Liver (tissue), 9 donors: ENCODE results near the gene INPP5E. TPM values are rescaled to one million over a fixed set of nuclear protein-coding genes. Genes with fewer than 3 reads are reported as not detected.

ENCODE experiments used
- DNase-seq: peaks from one replicate; pipeline ENCODE4 v3.0.0-alpha.2; 2017; ENCODE audit warnings: low spot score
- H3K27ac ChIP-seq, 2 donors: one replicate each; pipeline ENCODE4 v1.7.0; 2013; ENCODE audit warnings: inconsistent platforms in 2 of 2, low read length in 2 of 2, control low read depth in 1 of 2, low read depth in 1 of 2, mild to moderate bottlenecking in 1 of 2
- H3K27me3 ChIP-seq, 4 donors: one replicate each; pipeline versions ENCODE4 v1.6.1 to v1.7.0; 2013; ENCODE audit warnings: low read length in 3 of 4, inconsistent platforms in 1 of 4, mild to moderate bottlenecking in 1 of 4, moderate library complexity in 1 of 4; ENCODE audit not compliant: control insufficient read depth in 4 of 4, insufficient read depth in 4 of 4
- H3K36me3 ChIP-seq, 4 donors: one replicate each; pipeline versions ENCODE4 v1.6.1 to v1.7.0; 2013; ENCODE audit warnings: low read length in 3 of 4, mild to moderate bottlenecking in 3 of 4, low read depth in 1 of 4, moderate library complexity in 1 of 4; ENCODE audit not compliant: control insufficient read depth in 4 of 4, insufficient read depth in 3 of 4
- H3K4me1 ChIP-seq, 4 donors: one replicate each; pipeline versions ENCODE4 v1.6.1 to v1.7.0; 2013; ENCODE audit warnings: low read length in 3 of 4, mild to moderate bottlenecking in 3 of 4, moderate library complexity in 1 of 4; ENCODE audit not compliant: control insufficient read depth in 4 of 4, insufficient read depth in 4 of 4
- H3K4me3 ChIP-seq, 3 donors: one replicate each; pipeline versions ENCODE4 v1.6.1 to v1.7.0; 2013; ENCODE audit warnings: low read length in 3 of 3, control low read depth in 1 of 3, low read depth in 1 of 3, mild to moderate bottlenecking in 1 of 3
- H3K9ac ChIP-seq, 2 donors: one replicate each; pipeline ENCODE4 v1.7.0; 2013; ENCODE audit warnings: low read length in 2 of 2, mild to moderate bottlenecking in 2 of 2, moderate library complexity in 2 of 2, control low read depth in 1 of 2, low read depth in 1 of 2
- H3K9me3 ChIP-seq, 4 donors: one replicate each; pipeline versions ENCODE4 v1.6.1 to v1.7.0; 2013; ENCODE audit warnings: low read length in 3 of 4; ENCODE audit not compliant: control insufficient read depth in 4 of 4
- EGR1 ChIP-seq, 2 donors: IDR thresholded peaks; 2 replicates each; pipeline ENCODE4 v1.6.1; 2016 to 2018; ENCODE audit warnings: antibody characterized with exemption in 2 of 2, low read depth in 2 of 2
- FOXA1 ChIP-seq: IDR thresholded peaks from 2 replicates; pipeline ENCODE4 v1.6.1; 2016; ENCODE audit warnings: antibody characterized with exemption
- FOXA2 ChIP-seq: IDR thresholded peaks from 2 replicates; pipeline ENCODE4 v1.6.1; 2016; ENCODE audit warnings: antibody characterized with exemption
- GABPA ChIP-seq, 2 donors: IDR thresholded peaks in 1 of 2; conservative IDR thresholded peaks in 1 of 2; 2 replicates each; pipeline ENCODE4 v1.6.1; 2016; ENCODE audit warnings: antibody characterized with exemption in 2 of 2, mild to moderate bottlenecking in 1 of 2, moderate library complexity in 1 of 2
- JUND ChIP-seq, 2 donors: IDR thresholded peaks; 2 replicates each; pipeline ENCODE4 v1.6.1; 2016; ENCODE audit warnings: antibody characterized with exemption in 2 of 2
- NR2F2 ChIP-seq: IDR thresholded peaks from 2 replicates; pipeline ENCODE4 v1.6.1; 2016; ENCODE audit warnings: antibody characterized with exemption
- RAD21 ChIP-seq, 2 donors: IDR thresholded peaks; 2 replicates each; pipeline ENCODE4 v1.6.1; 2016; ENCODE audit warnings: antibody characterized with exemption in 2 of 2, mild to moderate bottlenecking in 2 of 2
- REST ChIP-seq: IDR thresholded peaks from 2 replicates; pipeline ENCODE4 v1.6.1; 2016; ENCODE audit warnings: antibody characterized with exemption, mild to moderate bottlenecking
- SP1 ChIP-seq: IDR thresholded peaks from 2 replicates; pipeline ENCODE4 v1.6.1; 2018; ENCODE audit warnings: antibody characterized with exemption, mild to moderate bottlenecking
- YY1 ChIP-seq: IDR thresholded peaks from 2 replicates; pipeline ENCODE4 v1.6.1; 2016; ENCODE audit warnings: antibody characterized with exemption, mild to moderate bottlenecking
- WGBS: extraction: QIAGEN DNeasy Blood & Tissue Kit; methylation state at CpG from one replicate; pipeline ENCODE4 v1.1.7; 2013; 5-methylcytosine and 5-hydroxymethylcytosine counted together
- polyA plus RNA-seq, 2 donors: library from polyadenylated mRNA; stranded (reverse) in 1 of 2; unstranded in 1 of 2; fragments of 200-250 nt in 1 of 2; fragments of >200 nt in 1 of 2; fragmentation: Nextera tagmentation in 1 of 2; extraction: Ambion mirVana in 1 of 2; gene quantifications; one replicate each; pipeline versions ENCODE4 v1.2.1 to v1.2.3, GENCODE V29; 2013 to 2015
- total RNA-seq, 2 donors: library from RNA; depleted of rRNA; stranded (reverse); fragments of >200 nt; gene quantifications; one replicate each; pipeline ENCODE4 v1.2.3, GENCODE V29; 2014
- TF ChIP-seq, protein P1 (sequence below): fragments of 150-350 bp; IDR thresholded peaks from 2 replicates; pipeline ENCODE4 v1.5.1; 2017; ENCODE audit warnings: improper control_type of control experiment, low read depth, low read length; ENCODE audit not compliant: missing input control
- TF ChIP-seq, protein P2 (sequence below): IDR thresholded peaks from 2 replicates; pipeline ENCODE4 v1.6.1; 2016; ENCODE audit warnings: antibody characterized with exemption
- TF ChIP-seq, protein P3 (sequence below): IDR thresholded peaks from 2 replicates; pipeline ENCODE4 v1.6.1; 2016; ENCODE audit warnings: antibody characterized with exemption
- donor health status: healthy.
- donor health status: healthy.
- donor health status: healthy.
- donor health status: healthy.
- donor health status: healthy.

Gene INPP5E
- total and polyA plus RNA-seq, 4 donors = 1.0 to 3.3 (median 2.9) TPM

- TF ChIP-seq REST (no peak), NR2F2 (no peak), RAD21 (IDR thresholded peaks at IDR 0.05) (no peak)
- TF ChIP-seq, protein P1, sequence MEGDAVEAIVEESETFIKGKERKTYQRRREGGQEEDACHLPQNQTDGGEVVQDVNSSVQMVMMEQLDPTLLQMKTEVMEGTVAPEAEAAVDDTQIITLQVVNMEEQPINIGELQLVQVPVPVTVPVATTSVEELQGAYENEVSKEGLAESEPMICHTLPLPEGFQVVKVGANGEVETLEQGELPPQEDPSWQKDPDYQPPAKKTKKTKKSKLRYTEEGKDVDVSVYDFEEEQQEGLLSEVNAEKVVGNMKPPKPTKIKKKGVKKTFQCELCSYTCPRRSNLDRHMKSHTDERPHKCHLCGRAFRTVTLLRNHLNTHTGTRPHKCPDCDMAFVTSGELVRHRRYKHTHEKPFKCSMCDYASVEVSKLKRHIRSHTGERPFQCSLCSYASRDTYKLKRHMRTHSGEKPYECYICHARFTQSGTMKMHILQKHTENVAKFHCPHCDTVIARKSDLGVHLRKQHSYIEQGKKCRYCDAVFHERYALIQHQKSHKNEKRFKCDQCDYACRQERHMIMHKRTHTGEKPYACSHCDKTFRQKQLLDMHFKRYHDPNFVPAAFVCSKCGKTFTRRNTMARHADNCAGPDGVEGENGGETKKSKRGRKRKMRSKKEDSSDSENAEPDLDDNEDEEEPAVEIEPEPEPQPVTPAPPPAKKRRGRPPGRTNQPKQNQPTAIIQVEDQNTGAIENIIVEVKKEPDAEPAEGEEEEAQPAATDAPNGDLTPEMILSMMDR = no peak
Measured at GRCh38 chr9:136454026-136454796, 14.6 kb upstream of the INPP5E start (continued).

- 95% methylated on average over 11 of the region's 11 CpGs for WGBS
- no peaks in the 10 kb centered on the region for H3K27me3 ChIP-seq
- TF ChIP-seq FOXA2 (no peak), EGR1 (IDR thresholded peaks at IDR 0.05; ENCODE audit: low read depth in 2 of 2) (no peak), FOXA1 (no peak), NR2F2 (no peak), YY1 (no peak), JUND (IDR thresholded peaks at IDR 0.05) (no peak), SP1 (no peak), RAD21 (IDR thresholded peaks at IDR 0.05) (no peak), GABPA (IDR thresholded peaks at IDR 0.05 in 1 of 2, conservative IDR thresholded peaks at IDR 0.05 in 1 of 2) (no peak)
- TF ChIP-seq, protein P2, sequence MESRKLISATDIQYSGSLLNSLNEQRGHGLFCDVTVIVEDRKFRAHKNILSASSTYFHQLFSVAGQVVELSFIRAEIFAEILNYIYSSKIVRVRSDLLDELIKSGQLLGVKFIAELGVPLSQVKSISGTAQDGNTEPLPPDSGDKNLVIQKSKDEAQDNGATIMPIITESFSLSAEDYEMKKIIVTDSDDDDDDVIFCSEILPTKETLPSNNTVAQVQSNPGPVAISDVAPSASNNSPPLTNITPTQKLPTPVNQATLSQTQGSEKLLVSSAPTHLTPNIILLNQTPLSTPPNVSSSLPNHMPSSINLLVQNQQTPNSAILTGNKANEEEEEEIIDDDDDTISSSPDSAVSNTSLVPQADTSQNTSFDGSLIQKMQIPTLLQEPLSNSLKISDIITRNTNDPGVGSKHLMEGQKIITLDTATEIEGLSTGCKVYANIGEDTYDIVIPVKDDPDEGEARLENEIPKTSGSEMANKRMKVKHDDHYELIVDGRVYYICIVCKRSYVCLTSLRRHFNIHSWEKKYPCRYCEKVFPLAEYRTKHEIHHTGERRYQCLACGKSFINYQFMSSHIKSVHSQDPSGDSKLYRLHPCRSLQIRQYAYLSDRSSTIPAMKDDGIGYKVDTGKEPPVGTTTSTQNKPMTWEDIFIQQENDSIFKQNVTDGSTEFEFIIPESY = no peak
- TF ChIP-seq, protein P3, sequence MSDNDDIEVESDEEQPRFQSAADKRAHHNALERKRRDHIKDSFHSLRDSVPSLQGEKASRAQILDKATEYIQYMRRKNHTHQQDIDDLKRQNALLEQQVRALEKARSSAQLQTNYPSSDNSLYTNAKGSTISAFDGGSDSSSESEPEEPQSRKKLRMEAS = no peak
- TF ChIP-seq, protein P1 = no peak
- H3K9ac ChIP-seq = no peak overlapping the region
- H3K27ac ChIP-seq = no peak overlapping the region
- no peaks in the 10 kb centered on the region for H3K4me1 ChIP-seq
- peaks cover 32 to 86% (median 75%) of the 10 kb centered on the region in 4 donors for H3K36me3 ChIP-seq
- no peak for DNase-seq
- H3K9me3 ChIP-seq = no peaks in the 10 kb centered on the region
- H3K4me3 ChIP-seq = no peak overlapping the region
Measured at GRCh38 chr9:136453326-136453725, 13.7 kb upstream of the INPP5E start.
